Left ventricle myocardium inferior (tissue), 1 donor: Measurements from ENCODE around the gene PXK. TPM values are rescaled to one million over a fixed set of nuclear protein-coding genes. Genes with fewer than 3 reads are reported as not detected.

ENCODE experiments used
- DNase-seq: peaks from one replicate; pipeline ENCODE4 v3.0.0-alpha.2; 2020
- H3K27ac ChIP-seq: fragments of 200-600 bp; replicated peaks from 2 replicates; pipeline ENCODE4 v1.8.0; 2021
- H3K27me3 ChIP-seq: fragments of 200-600 bp; 2 replicates; pipeline ENCODE4 v1.8.0; 2021; ENCODE audit warnings: low read depth
- H3K36me3 ChIP-seq: fragments of 200-600 bp; 2 replicates; pipeline ENCODE4 v1.8.0; 2021
- H3K4me1 ChIP-seq: fragments of 200-600 bp; 2 replicates; pipeline ENCODE4 v1.8.0; 2021
- H3K4me3 ChIP-seq: fragments of 200-600 bp; 2 replicates; pipeline ENCODE4 v1.8.0; 2021; ENCODE audit warnings: mild to moderate bottlenecking, moderate library complexity
- H3K9me3 ChIP-seq: fragments of 200-600 bp; replicated peaks from 2 replicates; pipeline ENCODE4 v1.8.0; 2021
- intact Hi-C: fragments of 100-400 bp; cut with micrococcal nuclease; formaldehyde crosslinking; loops from one replicate; pipeline ENCODE4 v1.11.0; 2022
- total RNA-seq: library from RNA; stranded (reverse); fragmentation: NEBNext Ultra II Directional; extraction: Animal tissue kit (Norgen Biotek cat#: 25700); gene quantifications from one replicate; pipeline ENCODE4 v1.2.1, GENCODE V29; 2021
- TF ChIP-seq, protein P1 (sequence below): fragments of 200-600 bp; IDR thresholded peaks from 2 replicates; pipeline ENCODE4 v1.8.0; 2021; ENCODE audit warnings: antibody characterized with exemption, mild to moderate bottlenecking, borderline replicate concordance
- donor health status: DM: no; HTN: yes; CAD: no; lungs with severe emphysema.

The PXK gene
- total RNA-seq, 1 donor from 2014 or later, result 9.2 TPM

DNA sequence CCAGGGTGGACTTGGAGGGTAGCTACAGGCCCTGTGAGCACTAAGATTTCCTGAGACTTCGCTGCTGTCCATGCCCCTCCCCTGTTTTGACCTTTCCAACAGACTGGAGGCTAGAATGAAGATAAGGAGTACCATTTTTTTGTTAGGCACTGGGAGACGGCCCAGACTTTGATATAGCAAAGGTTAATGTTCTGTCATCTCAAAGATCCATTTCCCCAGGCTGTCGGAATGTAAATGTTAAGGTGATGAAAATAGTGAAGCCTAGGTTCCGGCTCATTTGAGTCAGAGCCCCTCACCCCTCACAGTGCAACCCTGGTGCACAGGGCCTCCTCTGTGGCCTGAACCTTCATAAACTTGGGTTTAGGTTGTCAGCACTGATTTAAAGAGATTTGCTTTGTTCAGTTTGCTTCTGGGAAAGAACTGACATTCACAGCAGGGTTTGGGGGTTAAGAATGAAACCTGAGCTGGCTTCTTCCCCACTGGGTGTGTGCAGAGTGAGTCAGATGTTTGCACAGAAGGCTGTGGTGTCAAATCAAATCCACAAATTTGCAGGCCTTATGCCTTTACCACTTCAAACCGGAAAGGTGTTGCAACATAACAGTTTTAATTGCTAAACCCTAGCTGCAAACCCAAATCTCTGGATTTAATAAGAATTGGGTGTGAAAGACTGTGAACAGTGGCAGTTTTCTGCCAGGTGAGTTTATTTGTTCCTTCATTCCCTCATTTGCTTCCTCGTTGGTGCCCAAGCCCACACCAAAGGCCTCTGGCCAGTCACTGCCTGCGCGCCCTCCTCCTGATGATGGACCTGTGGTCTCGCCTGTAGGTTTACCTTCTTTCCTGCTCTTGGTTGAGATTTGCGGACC, 138.6 kb downstream of the PXK start:
- Histone ChIP-seq H3K4me1 (peaks cover 19% of the 10 kb centered on the region), H3K36me3 (no peaks in the 10 kb centered on the region), H3K27ac (peak overlapping the region; percentile 48), H3K4me3 (no peak overlapping the region), H3K27me3 (no peaks in the 10 kb centered on the region), H3K9me3 (no peaks in the 10 kb centered on the region)
- TF ChIP-seq, protein P1, sequence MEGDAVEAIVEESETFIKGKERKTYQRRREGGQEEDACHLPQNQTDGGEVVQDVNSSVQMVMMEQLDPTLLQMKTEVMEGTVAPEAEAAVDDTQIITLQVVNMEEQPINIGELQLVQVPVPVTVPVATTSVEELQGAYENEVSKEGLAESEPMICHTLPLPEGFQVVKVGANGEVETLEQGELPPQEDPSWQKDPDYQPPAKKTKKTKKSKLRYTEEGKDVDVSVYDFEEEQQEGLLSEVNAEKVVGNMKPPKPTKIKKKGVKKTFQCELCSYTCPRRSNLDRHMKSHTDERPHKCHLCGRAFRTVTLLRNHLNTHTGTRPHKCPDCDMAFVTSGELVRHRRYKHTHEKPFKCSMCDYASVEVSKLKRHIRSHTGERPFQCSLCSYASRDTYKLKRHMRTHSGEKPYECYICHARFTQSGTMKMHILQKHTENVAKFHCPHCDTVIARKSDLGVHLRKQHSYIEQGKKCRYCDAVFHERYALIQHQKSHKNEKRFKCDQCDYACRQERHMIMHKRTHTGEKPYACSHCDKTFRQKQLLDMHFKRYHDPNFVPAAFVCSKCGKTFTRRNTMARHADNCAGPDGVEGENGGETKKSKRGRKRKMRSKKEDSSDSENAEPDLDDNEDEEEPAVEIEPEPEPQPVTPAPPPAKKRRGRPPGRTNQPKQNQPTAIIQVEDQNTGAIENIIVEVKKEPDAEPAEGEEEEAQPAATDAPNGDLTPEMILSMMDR, result no peak
- no peak for DNase-seq
- intact Hi-C loops, result no loop called here

DNA sequence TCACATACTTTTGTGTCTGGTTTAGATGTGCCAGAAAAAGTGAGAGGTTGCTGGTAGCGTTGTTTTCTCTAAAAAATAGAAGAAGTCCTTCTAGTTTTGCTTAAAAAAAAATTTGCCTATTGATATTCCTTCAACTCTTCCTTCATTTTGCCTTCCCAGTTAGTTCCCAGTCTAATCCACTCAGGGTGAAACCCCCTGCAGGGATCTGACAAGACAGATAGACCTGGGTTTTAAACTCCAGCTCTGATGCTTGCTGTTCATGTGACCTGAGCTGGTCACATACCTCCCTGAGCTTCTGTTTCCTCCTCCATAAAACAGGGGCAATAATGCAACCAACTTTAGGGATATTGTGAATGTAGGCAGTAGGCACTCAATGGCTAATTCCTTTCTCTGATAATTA, 140.6 kb downstream of the PXK start:
- no peaks in the 10 kb centered on the region for H3K9me3 ChIP-seq
- no peak overlapping the region for H3K4me3 ChIP-seq

DNA sequence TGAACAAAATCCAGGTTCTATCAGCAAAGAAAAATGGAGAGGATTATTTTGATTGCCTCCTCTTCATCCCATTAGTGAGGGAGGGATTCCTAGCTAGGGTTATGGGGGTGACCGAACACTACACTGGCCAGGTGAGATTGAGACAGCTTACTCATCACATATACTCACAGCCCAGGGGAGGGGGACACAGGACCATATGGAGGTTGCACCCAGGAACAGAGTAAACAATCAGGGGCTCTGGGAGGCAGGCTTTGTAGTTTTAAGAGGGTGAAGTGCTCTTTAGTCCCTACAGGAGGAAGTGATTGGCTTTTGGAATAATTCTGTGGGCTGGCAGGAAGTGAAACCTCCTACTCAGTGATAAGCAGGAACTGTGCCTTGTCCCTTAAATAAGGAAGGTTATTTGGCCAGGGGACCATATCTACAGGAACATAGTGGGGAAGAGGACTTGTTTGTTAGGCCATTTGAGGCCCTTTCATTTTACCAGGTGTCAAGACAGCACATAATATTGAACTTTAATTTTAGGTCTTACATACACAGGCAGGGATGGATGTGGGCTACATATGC, 141.7 kb downstream of the PXK start:
- no peaks in the 10 kb centered on the region for H3K36me3 ChIP-seq
- intact Hi-C loops, result no loop called here
- no peak for DNase-seq
- no peaks in the 10 kb centered on the region for H3K27me3 ChIP-seq
- no peaks in the 10 kb centered on the region for H3K9me3 ChIP-seq
- TF ChIP-seq, protein P1, result no peak
- H3K4me3 ChIP-seq, result no peak overlapping the region
- peaks cover 19% of the 10 kb centered on the region for H3K4me1 ChIP-seq
- H3K27ac ChIP-seq, result no peak overlapping the region

More for the DNA sequence above, 140.6 kb downstream of the PXK start:
- intact Hi-C loops, result no loop called here
- TF ChIP-seq, protein P1, result no peak
- no peak for DNase-seq
- Histone ChIP-seq H3K27me3 (no peaks in the 10 kb centered on the region), H3K36me3 (no peaks in the 10 kb centered on the region), H3K4me1 (peaks cover 19% of the 10 kb centered on the region), H3K27ac (no peak overlapping the region)

DNA sequence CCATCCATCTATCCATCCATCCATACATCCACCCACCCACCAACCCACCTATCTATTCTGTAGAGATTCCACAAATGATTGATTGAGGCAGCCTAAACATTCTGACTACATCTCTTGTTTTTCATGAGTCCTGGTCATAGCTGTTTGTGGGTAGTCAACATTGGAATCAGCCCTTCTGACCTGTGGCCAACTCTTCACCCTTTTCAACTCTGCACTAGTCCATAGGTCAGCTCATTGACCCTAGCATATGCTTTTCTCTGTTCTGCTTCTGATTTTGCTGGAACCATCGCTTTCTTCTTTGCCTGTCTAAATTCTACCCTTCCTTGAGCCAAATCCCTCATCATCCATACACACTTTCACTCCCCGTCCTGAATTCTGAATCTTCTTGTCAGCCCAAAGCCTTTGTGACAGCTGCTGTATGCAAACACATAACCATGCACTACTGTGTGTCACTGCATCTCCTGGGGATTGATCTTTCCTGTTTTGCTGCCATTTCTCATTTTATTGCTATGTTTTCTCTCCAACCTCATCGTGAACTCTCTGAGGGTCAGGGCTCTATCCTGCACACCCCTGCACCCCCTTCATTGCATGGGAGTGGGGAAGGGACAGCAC, 142.4 kb downstream of the PXK start:
- intact Hi-C loops, result no loop called here
- no peak overlapping the region for H3K4me3 ChIP-seq
- no peak overlapping the region for H3K27ac ChIP-seq
- H3K27me3 ChIP-seq, result no peaks in the 10 kb centered on the region
- no peaks in the 10 kb centered on the region for H3K36me3 ChIP-seq
- H3K9me3 ChIP-seq, result peaks cover under 1% of the 10 kb centered on the region
- no peak for DNase-seq
- peaks cover 19% of the 10 kb centered on the region for H3K4me1 ChIP-seq
- TF ChIP-seq, protein P1, result no peak

Other genes starting within 250 kb of the PXK start
- 4.5 TPM for gene DNASE1L3, start 121.9 kb upstream of the PXK start, total RNA-seq
- gene ABHD6, start 95.1 kb upstream of the PXK start, total RNA-seq, result 7.2 TPM
- 22.7 TPM for gene RPP14, start 26.6 kb upstream of the PXK start, total RNA-seq
- 13.0 TPM for gene HTD2, start 26.4 kb upstream of the PXK start, total RNA-seq
- gene PDHB, start 100.9 kb downstream of the PXK start, total RNA-seq, result 195 TPM
- 6.2 TPM for gene KCTD6, start 159.2 kb downstream of the PXK start, total RNA-seq
- 37.2 TPM for gene ACOX2, start 204.3 kb downstream of the PXK start, total RNA-seq
- gene FAM107A, start 244.5 kb downstream of the PXK start, total RNA-seq, result 115 TPM